T follicular helper cell (primary cell): ENCODE measurements around the gene EHMT2.
"Not testable (repeated sequence)": the region's sequence is repeated elsewhere in the genome, so short reads cannot be mapped to it uniquely, and the experiment has no call there.

Experiments
- DNase-seq: peaks from one replicate; pipeline ENCODE4 v3.0.0-alpha.2; 2020; ENCODE audit warnings: low read depth

Gene EHMT2

GRCh38 chr6:31838114-31838553 is 59.4 kb downstream of the EHMT2 start:
- not testable (repeated sequence) for DNase-seq

- no peak for DNase-seq
These were observed 60.0 kb downstream of the EHMT2 start for GRCh38 chr6:31837369-31838113.

- DNase-seq: no peak
These were observed 60.8 kb downstream of the EHMT2 start for GRCh38 chr6:31836474-31837368.

- no peak for DNase-seq
These were observed 61.4 kb downstream of the EHMT2 start for GRCh38 chr6:31836047-31836473.

GRCh38 chr6:31834367-31835250 is 62.9 kb downstream of the EHMT2 start:
- peak; percentile 70 for DNase-seq

- DNase-seq: no peak
These were observed 65.9 kb downstream of the EHMT2 start for GRCh38 chr6:31831350-31832215.

GRCh38 chr6:31830886-31831335 is 66.6 kb downstream of the EHMT2 start:
- DNase-seq: no peak
